Measurements from ENCODE around the gene PLXNA2. TPM values are rescaled to one million over a fixed set of nuclear protein-coding genes. Genes with fewer than 3 reads are reported as not detected.

PLXNA2 gene
- total and polyA plus RNA-seq, 2 of the 13 experiments (the other 11 are each of a cell fraction or from before 2014, with no cell fraction given) = 1.1 to 2.1 TPM

DNA sequence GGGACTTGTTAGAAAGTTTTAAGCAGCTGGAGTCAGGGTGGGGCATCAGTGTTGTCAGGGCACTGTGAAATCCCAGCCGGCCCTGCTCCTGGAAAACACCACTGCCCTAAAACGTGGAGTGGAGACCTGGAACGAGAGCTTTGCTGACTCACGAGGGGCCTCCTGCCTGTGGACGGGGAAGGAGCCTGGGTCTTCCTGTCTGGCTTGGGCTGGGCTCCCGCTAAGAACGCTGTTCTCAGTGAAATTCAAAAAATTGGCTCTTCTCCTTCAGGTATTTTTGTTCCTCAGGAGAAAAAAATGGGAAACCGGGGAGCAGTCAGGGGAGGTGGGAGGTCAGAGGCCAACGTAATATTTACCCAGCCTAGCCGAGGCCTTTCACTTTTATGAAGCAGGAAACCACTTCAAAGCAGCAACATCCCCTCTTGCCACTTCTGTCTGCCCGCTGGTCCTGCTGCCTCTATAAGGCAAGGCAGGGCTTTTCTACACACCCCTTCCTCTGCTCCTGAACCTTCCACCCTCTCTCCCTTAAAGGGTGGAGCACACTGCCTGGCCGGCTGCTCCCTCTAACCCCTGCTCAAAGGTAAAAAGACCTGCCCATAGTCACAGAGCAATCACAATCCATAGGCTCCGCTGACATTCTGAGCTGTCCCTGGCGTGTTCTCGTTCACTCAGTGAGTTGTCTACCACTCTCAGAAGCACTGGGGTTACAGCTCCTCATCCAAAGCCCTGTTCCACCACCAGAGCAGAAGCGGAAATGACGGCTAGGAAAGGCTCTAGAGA lies 8.0 kb downstream of the PLXNA2 start:
- BruUV-seq (replicated peaks) = no TSS peak
- ChIA-PET CTCF (ENCODE audit: low intra/inter-chr PET ratio, low total read pairs) (no interaction called here), POLR2A (interaction anchor here (0.9 to 1.5 kb wide), 6 partner anchors 8 to 77 kb away, joined by 3 to 7 read pairs (median 4); no protein-coding TSS in a partner anchor)
- H3K9me3 ChIP-seq (ENCODE audit: low read length) = no peaks in the 10 kb centered on the region
- H4K20me1 ChIP-seq (ENCODE audit: insufficient read depth, low read length) = no peaks in the 10 kb centered on the region
- H3K36me3 ChIP-seq (replicated peaks in 1 of 2; ENCODE audit: control insufficient read depth in 1 of 2, insufficient read depth in 2 of 2, low read length in 2 of 2) = no peaks in the 10 kb centered on the region
- FAIRE-seq (peak; percentile 95), DNase-seq (ENCODE audit: low spot score) (peak; percentile 85), ATAC-seq (peak; percentile 69)
- H3K79me2 ChIP-seq (ENCODE audit: insufficient read depth, low read length) = no peaks in the 10 kb centered on the region
- H3K27ac ChIP-seq (ENCODE audit: extremely low read length, insufficient read depth, low read length) = peak overlapping the region; percentile 43
- intact Hi-C loops (cut with micrococcal nuclease; ENCODE audit: unreplicated experiment) = loop anchor here (2.0 to 5.0 kb wide), 2 partner anchors 29 to 119 kb away; no protein-coding TSS in a partner anchor
- peak overlapping the region in 2 of 3 experiments; percentile 22 to 33; a peak in 3 of 6 replicates for H3K4me3 ChIP-seq (replicated peaks in 1 of 3; ENCODE audit: insufficient read depth in 1 of 3, low read depth in 2 of 3, low read length in 3 of 3)
- H3K9ac ChIP-seq (ENCODE audit: insufficient read depth, low read depth, low read length) = no peak overlapping the region
- H3K4me2 ChIP-seq (ENCODE audit: low read depth, low read length) = peak overlapping the region; percentile 69
- WGBS (ENCODE audit: low lambda C conversion rate) = 2% methylated on average over 17 of the region's 17 CpGs
- H3K4me1 ChIP-seq (ENCODE audit: insufficient read depth, low read length) = peaks cover 80% of the 10 kb centered on the region
- peaks cover 0 to 4% of the 10 kb centered on the region in 2 experiments; a peak in 1 of 5 replicates for H3K27me3 ChIP-seq (ENCODE audit: control insufficient read depth in 1 of 2, insufficient read depth in 2 of 2, low read length in 2 of 2)
- in situ Hi-C loops (cut with HindIII; ENCODE audit: extremely low pct_ligation_motif_present, low pct_unique_long_range_greater_than_20kb) = no loop called here
- H2AFZ ChIP-seq (ENCODE audit: low read length) = no peak overlapping the region
- TF ChIP-seq ZNF296 (CRISPR knock-in tag; conservative IDR thresholded peaks at IDR 0.05) (no peak), SALL2 (CRISPR knock-in tag; IDR thresholded peaks at IDR 0.05) (no peak), ATF7 (IDR thresholded peaks at IDR 0.05) (no peak), ATF7 (CRISPR knock-in tag; IDR thresholded peaks at IDR 0.05) (no peak), ZNF773 (CRISPR knock-in tag; IDR thresholded peaks at IDR 0.05; ENCODE audit: borderline replicate concordance) (no peak), ZNF790 (CRISPR knock-in tag; IDR thresholded peaks at IDR 0.05; ENCODE audit: borderline replicate concordance) (no peak), NFRKB (IDR thresholded peaks at IDR 0.05) (no peak), ZNF644 (CRISPR knock-in tag; IDR thresholded peaks at IDR 0.05; ENCODE audit: low read depth) (no peak), NCOA5 (CRISPR knock-in tag; IDR thresholded peaks at IDR 0.05) (no peak), PHF8 (CRISPR knock-in tag; IDR thresholded peaks at IDR 0.05) (no peak), MAF1 (CRISPR knock-in tag; IDR thresholded peaks at IDR 0.05; ENCODE audit: borderline replicate concordance) (no peak), FOXM1 (CRISPR knock-in tag; IDR thresholded peaks at IDR 0.05) (no peak), BHLHE40 (IDR thresholded peaks at IDR 0.05; ENCODE audit: low read length) (no peak), HMG20B (CRISPR knock-in tag; conservative IDR thresholded peaks at IDR 0.05) (peak; percentile 79; the same call in 1 of the 2 replicates), TCF7 (IDR thresholded peaks at IDR 0.05; ENCODE audit: low read depth) (peak; percentile 93)
- TF ChIP-seq, protein P1, sequence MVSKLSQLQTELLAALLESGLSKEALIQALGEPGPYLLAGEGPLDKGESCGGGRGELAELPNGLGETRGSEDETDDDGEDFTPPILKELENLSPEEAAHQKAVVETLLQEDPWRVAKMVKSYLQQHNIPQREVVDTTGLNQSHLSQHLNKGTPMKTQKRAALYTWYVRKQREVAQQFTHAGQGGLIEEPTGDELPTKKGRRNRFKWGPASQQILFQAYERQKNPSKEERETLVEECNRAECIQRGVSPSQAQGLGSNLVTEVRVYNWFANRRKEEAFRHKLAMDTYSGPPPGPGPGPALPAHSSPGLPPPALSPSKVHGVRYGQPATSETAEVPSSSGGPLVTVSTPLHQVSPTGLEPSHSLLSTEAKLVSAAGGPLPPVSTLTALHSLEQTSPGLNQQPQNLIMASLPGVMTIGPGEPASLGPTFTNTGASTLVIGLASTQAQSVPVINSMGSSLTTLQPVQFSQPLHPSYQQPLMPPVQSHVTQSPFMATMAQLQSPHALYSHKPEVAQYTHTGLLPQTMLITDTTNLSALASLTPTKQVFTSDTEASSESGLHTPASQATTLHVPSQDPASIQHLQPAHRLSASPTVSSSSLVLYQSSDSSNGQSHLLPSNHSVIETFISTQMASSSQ (IDR thresholded peaks at IDR 0.05; ENCODE audit: low read depth) = 0 out of 2 replicates have a peak, but pooled peaks have one; percentile 39
- TF ChIP-seq, protein P1 (CRISPR knock-in tag; IDR thresholded peaks at IDR 0.05; ENCODE audit: borderline replicate concordance) = peak; percentile 45; the same call in 1 of the 2 replicates
- TF ChIP-seq, protein P2, sequence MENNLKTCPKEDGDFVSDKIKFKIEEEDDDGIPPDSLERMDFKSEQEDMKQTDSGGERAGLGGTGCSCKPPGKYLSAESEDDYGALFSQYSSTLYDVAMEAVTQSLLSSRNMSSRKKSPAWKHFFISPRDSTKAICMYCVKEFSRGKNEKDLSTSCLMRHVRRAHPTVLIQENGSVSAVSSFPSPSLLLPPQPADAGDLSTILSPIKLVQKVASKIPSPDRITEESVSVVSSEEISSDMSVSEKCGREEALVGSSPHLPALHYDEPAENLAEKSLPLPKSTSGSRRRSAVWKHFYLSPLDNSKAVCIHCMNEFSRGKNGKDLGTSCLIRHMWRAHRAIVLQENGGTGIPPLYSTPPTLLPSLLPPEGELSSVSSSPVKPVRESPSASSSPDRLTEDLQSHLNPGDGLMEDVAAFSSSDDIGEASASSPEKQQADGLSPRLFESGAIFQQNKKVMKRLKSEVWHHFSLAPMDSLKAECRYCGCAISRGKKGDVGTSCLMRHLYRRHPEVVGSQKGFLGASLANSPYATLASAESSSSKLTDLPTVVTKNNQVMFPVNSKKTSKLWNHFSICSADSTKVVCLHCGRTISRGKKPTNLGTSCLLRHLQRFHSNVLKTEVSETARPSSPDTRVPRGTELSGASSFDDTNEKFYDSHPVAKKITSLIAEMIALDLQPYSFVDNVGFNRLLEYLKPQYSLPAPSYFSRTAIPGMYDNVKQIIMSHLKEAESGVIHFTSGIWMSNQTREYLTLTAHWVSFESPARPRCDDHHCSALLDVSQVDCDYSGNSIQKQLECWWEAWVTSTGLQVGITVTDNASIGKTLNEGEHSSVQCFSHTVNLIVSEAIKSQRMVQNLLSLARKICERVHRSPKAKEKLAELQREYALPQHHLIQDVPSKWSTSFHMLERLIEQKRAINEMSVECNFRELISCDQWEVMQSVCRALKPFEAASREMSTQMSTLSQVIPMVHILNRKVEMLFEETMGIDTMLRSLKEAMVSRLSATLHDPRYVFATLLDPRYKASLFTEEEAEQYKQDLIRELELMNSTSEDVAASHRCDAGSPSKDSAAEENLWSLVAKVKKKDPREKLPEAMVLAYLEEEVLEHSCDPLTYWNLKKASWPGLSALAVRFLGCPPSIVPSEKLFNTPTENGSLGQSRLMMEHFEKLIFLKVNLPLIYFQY (CRISPR knock-in tag; IDR thresholded peaks at IDR 0.05; ENCODE audit: borderline replicate concordance) = no peak

Data from HepG2 (cell line).